Ovary (tissue), 3 donors: ENCODE measurements around the gene CHID1.

Experiments used
- EP300 ChIP-seq: sonication (generic); formaldehyde crosslinking; IDR thresholded peaks from one replicate; pipeline ENCODE4 v1.6.1; 2017; ENCODE audit warnings: antibody characterized with exemption
- POLR2A ChIP-seq: fragments of 450-650 bp; IDR thresholded peaks from one replicate; pipeline ENCODE4 v1.6.1; 2017; ENCODE audit warnings: antibody characterized with exemption, mild to moderate bottlenecking, moderate library complexity
- TF ChIP-seq, protein P1 (sequence below), 3 donors: fragments of 450-650 bp in 2 of 3; fragments of 200-600 bp in 1 of 3; IDR thresholded peaks; one replicate each; pipeline versions ENCODE4 v1.5.1 to v1.8.0; 2016 to 2022; ENCODE audit warnings: antibody characterized with exemption in 3 of 3, mild to moderate bottlenecking in 1 of 3
- donor health status: DM: no; HTN: no; CAD: no.

DNA sequence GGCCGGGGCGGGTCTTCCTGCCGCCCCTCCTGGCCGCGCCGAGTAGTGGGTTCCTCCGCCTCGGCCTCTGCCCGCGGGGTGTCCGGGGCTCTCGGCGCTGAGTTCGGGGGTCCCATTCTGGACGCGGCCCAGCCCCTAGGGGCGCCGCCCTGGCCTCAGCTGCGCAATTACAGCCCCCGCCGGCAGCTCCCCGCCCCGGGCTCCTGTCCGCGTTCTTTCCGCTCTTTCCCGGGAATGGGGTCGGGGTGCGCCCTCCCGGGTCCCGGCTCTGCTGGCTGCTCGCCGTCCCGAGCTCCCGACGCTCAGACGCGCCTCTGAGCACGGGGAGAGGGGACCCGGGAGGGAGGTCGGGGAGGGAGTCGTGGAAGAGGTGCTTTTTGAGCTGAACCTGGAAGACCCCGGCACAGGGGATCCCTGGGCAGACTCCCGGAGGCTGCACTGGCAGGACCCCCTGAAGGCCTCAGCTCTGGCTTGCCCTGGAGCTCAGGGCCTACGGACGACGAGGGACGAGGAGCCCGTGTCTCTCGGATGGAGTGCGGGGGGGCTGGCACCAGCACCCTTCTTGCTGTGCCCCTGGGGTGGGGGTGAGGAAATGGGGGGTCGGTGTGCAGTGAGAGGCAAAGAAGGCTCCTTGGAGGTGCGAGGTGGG lies 67.4 kb downstream of the CHID1 start:
- TF ChIP-seq, protein P1, sequence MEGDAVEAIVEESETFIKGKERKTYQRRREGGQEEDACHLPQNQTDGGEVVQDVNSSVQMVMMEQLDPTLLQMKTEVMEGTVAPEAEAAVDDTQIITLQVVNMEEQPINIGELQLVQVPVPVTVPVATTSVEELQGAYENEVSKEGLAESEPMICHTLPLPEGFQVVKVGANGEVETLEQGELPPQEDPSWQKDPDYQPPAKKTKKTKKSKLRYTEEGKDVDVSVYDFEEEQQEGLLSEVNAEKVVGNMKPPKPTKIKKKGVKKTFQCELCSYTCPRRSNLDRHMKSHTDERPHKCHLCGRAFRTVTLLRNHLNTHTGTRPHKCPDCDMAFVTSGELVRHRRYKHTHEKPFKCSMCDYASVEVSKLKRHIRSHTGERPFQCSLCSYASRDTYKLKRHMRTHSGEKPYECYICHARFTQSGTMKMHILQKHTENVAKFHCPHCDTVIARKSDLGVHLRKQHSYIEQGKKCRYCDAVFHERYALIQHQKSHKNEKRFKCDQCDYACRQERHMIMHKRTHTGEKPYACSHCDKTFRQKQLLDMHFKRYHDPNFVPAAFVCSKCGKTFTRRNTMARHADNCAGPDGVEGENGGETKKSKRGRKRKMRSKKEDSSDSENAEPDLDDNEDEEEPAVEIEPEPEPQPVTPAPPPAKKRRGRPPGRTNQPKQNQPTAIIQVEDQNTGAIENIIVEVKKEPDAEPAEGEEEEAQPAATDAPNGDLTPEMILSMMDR (IDR thresholded peaks at IDR 0.05) = no peak
- TF ChIP-seq POLR2A = no peak
- TF ChIP-seq EP300 = no peak
